HL-60/S4 (cell line): Measurements from ENCODE around the gene ABHD16B.
"Not testable (repeated sequence)": the region's sequence is repeated elsewhere in the genome, so short reads cannot be mapped to it uniquely, and the experiment has no call there.

Source experiments
- in situ Hi-C: fragments of 300-500 bp; cut with MboI; formaldehyde crosslinking; loops from 2 replicates; pipeline ENCODE4 v1.14.3; 2022; ENCODE audit warnings: low sequenced_read_pairs

ABHD16B gene

GRCh38 chr20:63834491-63834880, 26.8 kb upstream of the ABHD16B start:
- in situ Hi-C loops: no loop called here

GRCh38 chr20:63835021-63835858, 26.1 kb upstream of the ABHD16B start:
- in situ Hi-C loops: no loop called here

GRCh38 chr20:63836458-63837344, 24.6 kb upstream of the ABHD16B start:
- in situ Hi-C loops: no loop called here

- in situ Hi-C loops: no loop called here
Observed at GRCh38 chr20:63837479-63837878, 23.8 kb upstream of the ABHD16B start.

- in situ Hi-C loops: no loop called here
Observed at GRCh38 chr20:63839620-63840019, 21.7 kb upstream of the ABHD16B start.

GRCh38 chr20:63840405-63840828, 20.9 kb upstream of the ABHD16B start:
- in situ Hi-C loops: no loop called here

GRCh38 chr20:63842258-63842657, 19.0 kb upstream of the ABHD16B start:
- in situ Hi-C loops: no loop called here

GRCh38 chr20:63843222-63843621, 18.1 kb upstream of the ABHD16B start:
- in situ Hi-C loops: no loop called here

GRCh38 chr20:63843778-63844177, 17.5 kb upstream of the ABHD16B start:
- in situ Hi-C loops: no loop called here

GRCh38 chr20:63844511-63844991, 16.7 kb upstream of the ABHD16B start:
- in situ Hi-C loops: no loop called here

- in situ Hi-C loops: no loop called here
Observed at GRCh38 chr20:63846128-63846771, 15.0 kb upstream of the ABHD16B start.

- in situ Hi-C loops: no loop called here
Observed at GRCh38 chr20:63846888-63847236, 14.4 kb upstream of the ABHD16B start.

GRCh38 chr20:63847237-63848002, 13.9 kb upstream of the ABHD16B start:
- in situ Hi-C loops: no loop called here

- in situ Hi-C loops: no loop called here
Observed at GRCh38 chr20:63848003-63848911, 13.0 kb upstream of the ABHD16B start.

- in situ Hi-C loops: no loop called here
Observed at GRCh38 chr20:63850689-63851547, 10.4 kb upstream of the ABHD16B start.

- in situ Hi-C loops: not testable (repeated sequence)
Observed at GRCh38 chr20:63851548-63851943, 9.8 kb upstream of the ABHD16B start.

- in situ Hi-C loops: not testable (repeated sequence)
Observed at GRCh38 chr20:63853733-63854068, 7.6 kb upstream of the ABHD16B start.

GRCh38 chr20:63854069-63854765, 7.1 kb upstream of the ABHD16B start:
- in situ Hi-C loops: no loop called here
